T-helper 9 cell (primary cell): Measurements from ENCODE around the gene VEPH1.

Source experiments
- DNase-seq: peaks from one replicate; pipeline ENCODE4 v3.0.0-alpha.2; 2020

Gene VEPH1

DNA sequence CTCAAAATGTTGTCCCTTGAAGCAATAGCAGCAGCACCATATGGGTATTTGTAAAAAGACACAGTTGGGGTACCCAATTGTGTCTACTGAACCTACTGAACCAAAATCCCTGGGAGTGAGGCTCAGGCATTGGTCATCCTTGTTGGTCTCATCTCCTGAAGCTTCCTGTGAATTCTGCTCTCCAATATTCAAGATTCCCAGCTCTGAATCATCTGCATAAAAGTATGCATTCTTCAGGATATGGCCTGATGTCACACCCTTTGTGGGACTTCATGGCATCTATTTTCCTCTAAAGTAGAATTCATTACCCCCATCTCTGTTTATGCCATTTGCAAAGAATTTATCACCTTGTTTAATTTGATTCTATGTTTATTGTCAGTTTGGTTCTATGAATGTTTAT, 79.9 kb downstream of the VEPH1 start:
- DNase-seq = no peak

GRCh38 chr3:157420606-157421130, 82.5 kb downstream of the VEPH1 start:
- DNase-seq = no peak

GRCh38 chr3:157418104-157418503, 85.1 kb downstream of the VEPH1 start:
- DNase-seq = no peak

- no peak for DNase-seq
Observed at GRCh38 chr3:157417247-157417646, 86.0 kb downstream of the VEPH1 start.

- DNase-seq = no peak
Observed at GRCh38 chr3:157416347-157417087, 86.7 kb downstream of the VEPH1 start.

DNA sequence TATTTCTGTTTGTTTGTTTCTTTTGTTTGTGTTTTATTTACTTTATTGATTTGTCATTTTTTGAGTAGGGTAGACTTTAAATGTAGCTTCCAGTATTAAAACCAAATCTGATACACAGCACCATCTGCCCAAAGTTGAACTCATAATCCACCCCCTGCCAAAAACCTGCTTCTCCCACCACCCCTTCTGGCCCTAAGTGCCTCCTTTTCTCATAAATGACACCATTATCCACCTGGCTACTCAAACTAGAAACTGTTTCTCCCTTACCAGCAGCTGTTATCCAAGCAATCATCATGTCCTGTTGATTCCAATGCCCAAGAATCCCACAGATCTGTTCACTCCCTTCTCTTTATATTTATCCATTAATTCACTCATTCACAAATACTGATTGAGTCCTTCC, 88.4 kb downstream of the VEPH1 start:
- no peak for DNase-seq

- no peak for DNase-seq
Observed at GRCh38 chr3:157412323-157412855, 90.8 kb downstream of the VEPH1 start.

DNA sequence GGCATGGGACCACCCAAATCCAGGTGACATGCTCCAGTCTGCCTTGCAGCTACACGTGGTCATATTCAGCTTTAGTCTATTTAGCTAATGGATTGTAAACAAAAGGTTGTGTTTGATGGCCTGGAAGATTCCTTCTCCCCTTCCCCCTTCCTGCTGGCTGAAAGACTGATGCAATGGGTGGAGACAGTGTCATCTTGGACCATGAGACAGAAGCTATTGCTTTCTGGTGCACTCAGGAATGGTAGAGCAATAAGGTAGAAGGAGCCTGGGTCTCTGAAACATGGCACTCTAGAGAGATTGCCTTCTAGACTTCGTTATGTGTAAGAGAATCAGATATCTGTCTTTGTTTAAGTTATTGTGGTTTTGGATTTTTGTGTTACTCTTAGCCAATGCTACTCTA, 92.3 kb downstream of the VEPH1 start:
- DNase-seq = no peak

DNA sequence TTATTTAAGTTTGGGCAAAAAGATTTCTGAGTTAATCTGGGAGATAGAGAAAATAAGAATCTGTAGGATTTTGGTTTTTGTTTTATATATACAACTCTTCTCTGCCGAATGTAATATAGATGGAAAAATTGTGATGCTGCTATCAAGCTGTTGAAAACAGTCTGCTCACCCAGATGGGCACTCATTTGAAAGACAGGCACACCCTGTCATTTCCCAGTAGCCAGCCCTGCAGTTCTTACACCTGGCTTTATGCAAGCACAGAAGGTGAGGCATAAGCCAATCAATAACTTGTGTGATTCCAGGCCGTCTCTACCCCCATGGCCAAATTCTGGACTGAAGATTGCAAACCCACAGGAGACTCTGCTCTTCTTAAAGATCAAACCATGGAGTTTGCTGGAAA, 93.7 kb downstream of the VEPH1 start:
- no peak for DNase-seq

DNA sequence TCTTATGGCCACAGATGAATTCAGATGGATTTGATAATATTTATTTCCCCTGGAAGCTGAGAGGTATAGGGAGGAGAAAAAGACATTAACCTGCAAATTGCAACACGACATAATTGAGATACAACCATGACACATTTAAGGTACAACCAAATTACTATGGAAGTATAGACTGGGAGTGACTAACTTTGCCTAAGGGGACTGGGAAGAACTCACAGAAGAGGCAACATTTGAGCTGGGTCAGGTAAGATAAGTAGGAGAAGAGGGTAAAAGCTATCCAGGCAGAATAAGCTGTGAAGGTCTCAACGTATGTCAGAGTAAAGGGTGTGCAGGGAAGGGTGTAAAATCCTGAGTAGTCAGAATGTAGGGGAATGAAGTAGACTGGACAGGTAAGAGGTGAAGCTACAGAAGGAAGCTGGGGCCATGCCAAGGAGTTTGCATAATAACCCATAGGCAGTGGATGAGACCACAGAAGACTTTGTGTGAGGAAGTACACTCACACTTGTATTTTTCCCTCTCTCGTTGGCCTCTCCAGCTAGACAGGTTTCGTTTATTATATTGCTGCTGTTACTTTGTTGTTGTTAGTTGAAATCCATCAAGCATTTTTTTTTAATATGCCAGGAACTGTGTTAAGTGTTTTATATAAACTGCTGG, 94.6 kb downstream of the VEPH1 start:
- DNase-seq = no peak

- no peak for DNase-seq
Observed at GRCh38 chr3:157407769-157408168, 95.4 kb downstream of the VEPH1 start.

DNA sequence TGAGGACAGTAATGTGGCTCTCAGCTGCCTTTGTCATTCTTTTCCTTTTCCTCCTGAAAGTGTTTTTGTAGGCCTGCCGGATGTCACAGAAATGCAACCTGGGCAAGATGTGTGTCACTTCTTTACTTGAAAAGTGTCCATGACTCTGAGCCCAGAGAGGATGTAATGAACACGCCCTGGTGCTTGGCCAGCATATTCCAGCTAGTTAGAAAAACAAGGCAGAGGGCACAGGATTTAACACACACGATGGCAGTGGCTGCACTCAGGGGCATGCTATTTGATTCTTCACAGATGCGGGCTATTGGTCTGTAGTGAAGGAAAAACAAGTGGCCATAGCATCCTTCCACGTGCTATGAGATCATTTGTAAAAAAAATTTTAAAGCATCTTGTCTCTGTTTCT, 96.8 kb downstream of the VEPH1 start:
- no peak for DNase-seq

- DNase-seq = no peak
Observed at GRCh38 chr3:157405457-157405856, 97.8 kb downstream of the VEPH1 start.

GRCh38 chr3:157404381-157404780, 98.8 kb downstream of the VEPH1 start:
- DNase-seq = no peak

GRCh38 chr3:157398598-157398997, 104.6 kb downstream of the VEPH1 start:
- no peak for DNase-seq

DNA sequence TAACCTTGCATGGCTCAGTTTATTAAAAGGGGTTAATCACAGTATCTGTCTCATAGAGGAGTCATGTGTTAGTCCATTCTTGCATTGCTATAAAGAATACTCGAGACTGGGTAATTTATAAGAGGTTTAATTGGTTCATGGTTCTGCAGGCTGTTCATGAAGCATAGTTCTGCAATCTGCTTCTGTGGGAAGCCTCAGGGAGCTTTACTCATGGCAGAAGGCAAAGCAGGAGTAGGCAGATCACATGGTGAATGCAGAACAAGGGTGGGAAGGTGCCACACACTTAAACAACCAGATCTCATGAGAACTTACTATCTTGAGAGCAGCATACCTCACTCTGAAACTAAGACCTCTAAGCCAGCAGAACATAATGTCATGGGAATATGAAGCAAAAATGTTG, 108.8 kb downstream of the VEPH1 start:
- no peak for DNase-seq

GRCh38 chr3:157393113-157393512, 110.1 kb downstream of the VEPH1 start:
- DNase-seq = no peak

DNA sequence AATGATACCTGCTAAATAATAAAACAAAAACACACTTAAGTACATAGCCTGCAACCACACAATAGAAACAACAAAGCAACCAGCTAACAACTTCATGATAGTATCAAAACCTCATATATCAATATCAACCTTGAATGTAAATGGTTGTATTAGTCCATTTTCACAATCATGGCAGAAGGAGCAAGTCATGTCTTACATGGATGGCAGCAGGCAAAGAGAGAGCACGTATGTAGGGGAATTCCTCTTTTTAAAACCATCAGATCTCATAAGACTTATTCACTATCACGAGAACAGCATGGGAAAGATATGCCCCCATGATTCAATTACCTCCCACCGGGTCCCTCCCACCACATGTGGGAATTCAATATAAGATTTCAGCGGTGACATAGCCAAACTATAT, 111.1 kb downstream of the VEPH1 start:
- no peak for DNase-seq

GRCh38 chr3:157390713-157391515, 112.3 kb downstream of the VEPH1 start:
- DNase-seq = no peak

- no peak for DNase-seq
Observed at GRCh38 chr3:157388976-157389375, 114.2 kb downstream of the VEPH1 start.

GRCh38 chr3:157387708-157388435, 115.3 kb downstream of the VEPH1 start:
- DNase-seq = no peak

GRCh38 chr3:157384491-157384890, 118.7 kb downstream of the VEPH1 start:
- DNase-seq = no peak

GRCh38 chr3:157384031-157384430, 119.2 kb downstream of the VEPH1 start:
- DNase-seq = no peak
